Psoas muscle (tissue), 8 donors: Measurements from ENCODE around the gene EGLN1. TPM values are rescaled to one million over a fixed set of nuclear protein-coding genes. Genes with fewer than 3 reads are reported as not detected.
A peak's percentile ranks its signal among the peaks of the same experiment; 100 is the strongest.

Experiments used
- ATAC-seq, 4 donors: fragments of 200-7000 bp; cut with Tn5 transposase; one replicate each; pipeline ENCODE4 v1.9.1; 2020; ENCODE audit warnings: moderate library complexity in 3 of 4, mild to moderate bottlenecking in 2 of 4
- DNase-seq, 2 donors: peaks; one replicate each; pipeline ENCODE4 v3.0.0-alpha.2; 2020
- H3K27ac ChIP-seq: fragments of 200-600 bp; one replicate; pipeline ENCODE4 v1.8.0; 2022
- H3K27me3 ChIP-seq, 3 donors: fragments of 200-600 bp in 1 of 3; one replicate each; pipeline versions ENCODE4 v1.6.1 to v1.8.0; 2013 to 2022; ENCODE audit warnings: low read length in 2 of 3, mild to moderate bottlenecking in 2 of 3, moderate library complexity in 1 of 3; ENCODE audit not compliant: insufficient read depth in 3 of 3
- H3K36me3 ChIP-seq, 2 donors: fragments of 200-600 bp in 1 of 2; one replicate each; pipeline versions ENCODE4 v1.6.1 to v1.8.0; 2013 to 2022; ENCODE audit warnings: low read depth in 1 of 2, mild to moderate bottlenecking in 1 of 2, moderate library complexity in 1 of 2; ENCODE audit not compliant: insufficient read depth in 1 of 2
- H3K4me1 ChIP-seq: fragments of 200-600 bp; one replicate; pipeline ENCODE4 v1.8.0; 2022
- H3K4me3 ChIP-seq: fragments of 200-600 bp; one replicate; pipeline ENCODE4 v1.8.0; 2022; ENCODE audit warnings: mild to moderate bottlenecking
- H3K9me3 ChIP-seq: fragments of 200-600 bp; one replicate; pipeline ENCODE4 v1.8.0; 2022
- CTCF ChIP-seq: fragments of 200-600 bp; IDR thresholded peaks from one replicate; pipeline ENCODE4 v1.8.0; 2022; ENCODE audit warnings: antibody characterized with exemption
- WGBS, 3 donors: extraction: QIAGEN DNeasy Blood & Tissue Kit; methylation state at CpG; one replicate each; pipeline versions ENCODE4 v1.1.6 to v1.1.7; 2013; 5-methylcytosine and 5-hydroxymethylcytosine counted together
- intact Hi-C, 2 donors: fragments of 100-400 bp; cut with DNase I; formaldehyde crosslinking; loops; one replicate each; pipeline versions ENCODE4 v1.11.0 to v1.14.2; 2022
- polyA plus RNA-seq, 3 donors: library from polyadenylated mRNA; stranded (reverse); fragments of 200-250 nt; gene quantifications; one replicate each; pipeline ENCODE4 v1.2.3, GENCODE V29; 2013
- total RNA-seq, 4 donors: library from RNA; stranded (reverse); fragmentation: NEBNext Ultra II Directional in 2 of 4; extraction: Animal tissue kit (Norgen Biotek cat#: 25700) in 2 of 4; gene quantifications; one replicate each; pipeline versions ENCODE4 v1.2.1 to v1.2.4, GENCODE V29; 2021 to 2023
- donor health status: healthy with polysubstance abuse.
- donor health status: DM: no; HTN: no; CAD: no; lungs with moderate emphysema.
- donor health status: Bipolar disorder and iron deficiency.
- donor health status: healthy.
- donor health status: DM: yes; HTN: yes; CAD: no.
- donor health status: DM: no; HTN: no; CAD: no.
- donor health status: DM: no; HTN: no; CAD: no.
- donor health status: DM: yes; HTN: yes; CAD: no.

The EGLN1 gene
- total and polyA plus RNA-seq, 7 donors: 52.4 to 596 (median 230) TPM

- DNase-seq: no peak
- WGBS, 3 donors: 94 to 95% (median 95%) methylated on average over 44 of the region's 44 CpGs
- Histone ChIP-seq H3K27ac (no peak overlapping the region), H3K36me3 (no peaks in the 10 kb centered on the region), H3K9me3 (no peaks in the 10 kb centered on the region), H3K27me3 (no peaks in the 10 kb centered on the region), H3K4me1 (no peaks in the 10 kb centered on the region), H3K4me3 (no peak overlapping the region)
- intact Hi-C loops: no loop called here
- ATAC-seq: no peak
- no peak for TF ChIP-seq CTCF
These were observed 104.6 kb downstream of the EGLN1 start for GRCh38 chr1:231317306-231318014.

- intact Hi-C loops: no loop called here
- Histone ChIP-seq H3K9me3 (no peaks in the 10 kb centered on the region), H3K4me3 (no peak overlapping the region), H3K27ac (no peak overlapping the region), H3K4me1 (no peaks in the 10 kb centered on the region), H3K27me3 (no peaks in the 10 kb centered on the region), H3K36me3 (no peaks in the 10 kb centered on the region)
- TF ChIP-seq CTCF: peak; percentile 41
- WGBS, 3 donors: 41 to 53% (median 45%) methylated on average over 9 to 11 of the region's 11 CpGs
- ATAC-seq (peak in 3 of 4 donors; percentile 77 to 88 (median 82)), DNase-seq (peak; percentile 33 to 58)
These were observed 106.2 kb downstream of the EGLN1 start for GRCh38 chr1:231315887-231316286.

Other genes with a start within 250 kb of the EGLN1 start
- 10 to 100 TPM; 65.8 to 77.6 (median 73.4) TPM for gene GNPAT, start 181.1 kb downstream of the EGLN1 start, total RNA-seq
- 100 to 1,000 TPM in 1 of 3 donors, 10 to 100 TPM in 2; 45.5 to 112 (median 70.9) TPM for gene GNPAT, start 181.1 kb downstream of the EGLN1 start, polyA plus RNA-seq
- 10 to 100 TPM; 13.7 to 39.9 (median 23.5) TPM for gene EXOC8, start 84.4 kb downstream of the EGLN1 start, total RNA-seq
- 10 to 100 TPM in 2 of 3 donors, 1 to 10 TPM in 1; 5.2 to 25.4 (median 12.6) TPM for gene EXOC8, start 84.4 kb downstream of the EGLN1 start, polyA plus RNA-seq
- gene SPRTN, start 84.0 kb downstream of the EGLN1 start, total RNA-seq: 1 to 10 TPM; 7.0 to 9.8 (median 9.2) TPM
- 10 to 100 TPM in 1 of 3 donors, 1 to 10 TPM in 2; 4.3 to 14.8 (median 6.2) TPM for gene SPRTN, start 84.0 kb downstream of the EGLN1 start, polyA plus RNA-seq
- gene TSNAX, start 106.4 kb upstream of the EGLN1 start, total RNA-seq: 100 to 1,000 TPM in 1 of 4 donors, 10 to 100 TPM in 3; 31.5 to 108 (median 54.7) TPM
- 10 to 100 TPM; 18.0 to 94.3 (median 41.3) TPM for gene TSNAX, start 106.4 kb upstream of the EGLN1 start, polyA plus RNA-seq
- 1 to 10 TPM; 1.2 to 2.8 (median 2.1) TPM for gene DISC1, start 204.5 kb upstream of the EGLN1 start, total RNA-seq
- gene DISC1, start 204.5 kb upstream of the EGLN1 start, polyA plus RNA-seq: 1 to 10 TPM in 1 of 3 donors, under 1 TPM in 2; 0.35 to 1.9 (median 0.88) TPM